OCI-LY1 (cell line): ENCODE measurements around the gene MFAP3L.

Experiments used
- H2AFZ ChIP-seq: fragments of 200-600 bp; sonication (generic), shearing (Covaris generic); 2 replicates; pipeline ENCODE4 v1.6.0; 2014; ENCODE audit warnings: antibody characterized with exemption, mild to moderate bottlenecking, low read length
- H3F3A ChIP-seq: fragments of 200-600 bp; sonication (generic), shearing (Covaris generic); 2 replicates; pipeline ENCODE4 v1.6.0; 2014; ENCODE audit warnings: mild to moderate bottlenecking, antibody characterized with exemption, low read length, moderate library complexity; ENCODE audit not compliant: insufficient read depth
- H3K27ac ChIP-seq: fragments of 200-600 bp; sonication (generic); 2 replicates; pipeline ENCODE4 v1.5.1; 2014; ENCODE audit warnings: low read length, mixed run types, mild to moderate bottlenecking, low read depth; ENCODE audit not compliant: poor library complexity, severe bottlenecking
- H3K27me3 ChIP-seq: fragments of 200-600 bp; sonication (generic); 2 replicates; pipeline ENCODE4 v1.6.0; 2014; ENCODE audit warnings: antibody characterized with exemption, mild to moderate bottlenecking, low read length, moderate library complexity; ENCODE audit not compliant: insufficient read depth
- H3K36me3 ChIP-seq: fragments of 200-600 bp; sonication (generic); 2 replicates; pipeline ENCODE4 v1.6.1; 2014; ENCODE audit warnings: mild to moderate bottlenecking, antibody characterized with exemption, low read length, moderate library complexity, mixed read lengths; ENCODE audit not compliant: insufficient read depth
- H3K4me1 ChIP-seq: fragments of 200-600 bp; sonication (generic); 2 replicates; pipeline ENCODE4 v1.5.1; 2014; ENCODE audit warnings: mild to moderate bottlenecking, low read length, moderate library complexity; ENCODE audit not compliant: insufficient read depth, severe bottlenecking
- H3K4me2 ChIP-seq: fragments of 200-600 bp; sonication (generic), shearing (Covaris generic); 2 replicates; pipeline ENCODE4 v1.6.1; 2014; ENCODE audit warnings: low read length
- H3K4me3 ChIP-seq: fragments of 200-600 bp; sonication (generic); 2 replicates; pipeline ENCODE4 v1.5.1; 2014; ENCODE audit warnings: low read length, low read depth, mild to moderate bottlenecking, mixed read lengths; ENCODE audit not compliant: poor library complexity, severe bottlenecking
- H3K79me2 ChIP-seq: fragments of 200-600 bp; shearing (Covaris generic); 2 replicates; pipeline ENCODE4 v1.6.1; 2016; ENCODE audit warnings: mixed run types, low read length, mixed read lengths; ENCODE audit not compliant: insufficient read depth
- H3K9ac ChIP-seq: fragments of 200-600 bp; sonication (generic), shearing (Covaris generic); 2 replicates; pipeline ENCODE4 v1.6.1; 2014; ENCODE audit warnings: mild to moderate bottlenecking, low read length, mixed read lengths
- H3K9me2 ChIP-seq: fragments of 200-600 bp; sonication (generic), shearing (Covaris generic); 2 replicates; pipeline ENCODE4 v1.6.1; 2014; ENCODE audit warnings: low read depth, mild to moderate bottlenecking, low read length, mixed read lengths
- H3K9me3 ChIP-seq: fragments of 200-600 bp; shearing (Covaris generic); 2 replicates; pipeline ENCODE4 v1.6.1; 2014; ENCODE audit warnings: low read length, mixed read lengths
- H4K20me1 ChIP-seq: fragments of 200-600 bp; sonication (generic), shearing (Covaris generic); 2 replicates; pipeline ENCODE4 v1.6.0; 2016; ENCODE audit warnings: mild to moderate bottlenecking, low read length; ENCODE audit not compliant: insufficient read depth
- EZH2 ChIP-seq: fragments of 200-600 bp; sonication (generic), shearing (Covaris generic); IDR thresholded peaks from 2 replicates; pipeline ENCODE4 v1.8.0; 2017; ENCODE audit warnings: borderline replicate concordance, mixed run types, mild to moderate bottlenecking, antibody characterized with exemption, low read length, moderate library complexity, mixed read lengths
- TF ChIP-seq, protein P1 (sequence below): fragments of 200-600 bp; sonication (generic), shearing (Covaris generic); IDR thresholded peaks from 2 replicates; pipeline ENCODE4 v1.5.1; 2017; ENCODE audit warnings: mild to moderate bottlenecking, antibody characterized with exemption, low read length, moderate library complexity, mixed read lengths

MFAP3L gene

DNA sequence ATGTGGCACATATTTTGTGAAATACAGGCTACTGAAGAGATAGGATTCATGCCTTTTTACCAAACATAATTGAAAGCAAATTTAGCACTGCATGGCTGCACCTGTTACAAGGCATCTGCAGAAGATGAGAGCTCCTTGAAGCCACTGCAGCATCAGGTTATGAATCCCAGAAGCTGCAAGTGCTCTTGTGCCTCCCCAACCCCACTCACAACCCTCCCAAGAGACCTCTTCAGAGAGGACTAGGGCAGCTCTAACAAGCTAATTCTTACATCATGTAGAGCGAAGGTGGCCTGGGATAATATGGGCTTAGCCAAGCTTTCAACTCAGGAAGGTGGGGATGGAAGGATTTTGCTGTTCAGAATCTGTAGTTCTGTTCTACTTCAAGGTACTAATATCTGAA lies 27.2 kb downstream of the MFAP3L start:
- no peaks in the 10 kb centered on the region for H3K36me3 ChIP-seq
- no peaks in the 10 kb centered on the region for H3K27me3 ChIP-seq
- no peak overlapping the region for H3K4me2 ChIP-seq
- H3K27ac ChIP-seq: no peak overlapping the region
- H3K79me2 ChIP-seq: no peaks in the 10 kb centered on the region
- no peak overlapping the region for H2AFZ ChIP-seq
- H3K9me3 ChIP-seq: no peaks in the 10 kb centered on the region
- TF ChIP-seq, protein P1, sequence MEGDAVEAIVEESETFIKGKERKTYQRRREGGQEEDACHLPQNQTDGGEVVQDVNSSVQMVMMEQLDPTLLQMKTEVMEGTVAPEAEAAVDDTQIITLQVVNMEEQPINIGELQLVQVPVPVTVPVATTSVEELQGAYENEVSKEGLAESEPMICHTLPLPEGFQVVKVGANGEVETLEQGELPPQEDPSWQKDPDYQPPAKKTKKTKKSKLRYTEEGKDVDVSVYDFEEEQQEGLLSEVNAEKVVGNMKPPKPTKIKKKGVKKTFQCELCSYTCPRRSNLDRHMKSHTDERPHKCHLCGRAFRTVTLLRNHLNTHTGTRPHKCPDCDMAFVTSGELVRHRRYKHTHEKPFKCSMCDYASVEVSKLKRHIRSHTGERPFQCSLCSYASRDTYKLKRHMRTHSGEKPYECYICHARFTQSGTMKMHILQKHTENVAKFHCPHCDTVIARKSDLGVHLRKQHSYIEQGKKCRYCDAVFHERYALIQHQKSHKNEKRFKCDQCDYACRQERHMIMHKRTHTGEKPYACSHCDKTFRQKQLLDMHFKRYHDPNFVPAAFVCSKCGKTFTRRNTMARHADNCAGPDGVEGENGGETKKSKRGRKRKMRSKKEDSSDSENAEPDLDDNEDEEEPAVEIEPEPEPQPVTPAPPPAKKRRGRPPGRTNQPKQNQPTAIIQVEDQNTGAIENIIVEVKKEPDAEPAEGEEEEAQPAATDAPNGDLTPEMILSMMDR: no peak
- TF ChIP-seq EZH2: no peak
- no peak overlapping the region for H3K4me3 ChIP-seq
- no peaks in the 10 kb centered on the region for H3F3A ChIP-seq
- no peaks in the 10 kb centered on the region for H3K9me2 ChIP-seq
- H3K4me1 ChIP-seq: no peaks in the 10 kb centered on the region
- no peak overlapping the region for H3K9ac ChIP-seq
- no peaks in the 10 kb centered on the region for H4K20me1 ChIP-seq

DNA sequence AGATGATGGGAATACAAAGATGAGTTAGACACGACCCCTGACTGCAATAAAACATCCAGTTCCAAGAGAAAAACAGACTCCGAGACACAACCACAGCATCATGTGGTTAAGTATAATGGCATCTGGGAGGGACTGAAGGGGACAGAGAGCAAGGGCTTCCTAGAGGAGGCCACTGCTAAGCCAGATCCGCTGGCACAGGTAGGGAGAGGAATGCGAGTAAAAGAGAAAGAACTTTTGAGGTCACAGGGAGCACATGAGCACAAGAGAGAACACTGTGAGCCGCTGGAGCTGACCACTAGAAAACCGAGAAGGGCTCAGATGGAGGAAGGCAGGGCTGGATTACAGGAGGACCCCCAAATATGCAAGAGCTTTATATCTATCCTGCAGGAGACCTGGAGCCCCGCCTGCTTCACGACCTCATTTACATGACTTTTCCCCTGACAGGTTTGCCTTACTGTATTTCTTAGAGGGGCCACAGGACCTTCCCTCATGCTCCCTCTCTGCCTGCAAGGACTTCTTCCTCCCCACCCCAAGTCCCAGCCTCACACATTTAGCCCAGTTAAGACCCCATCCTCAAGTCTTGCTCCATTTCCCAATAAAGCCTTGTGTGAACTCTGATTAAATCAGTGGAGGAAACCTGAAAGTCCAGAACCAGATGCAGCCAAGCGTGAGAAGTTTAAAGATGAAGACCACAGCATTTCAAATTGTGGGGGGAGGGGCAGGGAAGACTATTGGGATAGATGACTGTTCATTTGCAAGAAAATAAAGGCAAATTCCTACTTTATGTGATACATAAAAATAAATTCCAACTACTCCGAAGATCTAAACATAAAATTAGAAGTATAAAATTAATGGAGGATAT lies 29.6 kb downstream of the MFAP3L start:
- no peak for TF ChIP-seq EZH2
- TF ChIP-seq, protein P1: no peak
- H3K27ac ChIP-seq: no peak overlapping the region
- H3K36me3 ChIP-seq: no peaks in the 10 kb centered on the region
- H3K4me2 ChIP-seq: no peak overlapping the region
- H3K79me2 ChIP-seq: no peaks in the 10 kb centered on the region
- H3K9me2 ChIP-seq: no peaks in the 10 kb centered on the region
- no peak overlapping the region for H2AFZ ChIP-seq
- no peak overlapping the region for H3K4me3 ChIP-seq
- H3K4me1 ChIP-seq: no peaks in the 10 kb centered on the region
- H3K9ac ChIP-seq: no peak overlapping the region
- no peaks in the 10 kb centered on the region for H4K20me1 ChIP-seq
- H3K9me3 ChIP-seq: no peaks in the 10 kb centered on the region
- H3K27me3 ChIP-seq: no peaks in the 10 kb centered on the region
- H3F3A ChIP-seq: no peaks in the 10 kb centered on the region

DNA sequence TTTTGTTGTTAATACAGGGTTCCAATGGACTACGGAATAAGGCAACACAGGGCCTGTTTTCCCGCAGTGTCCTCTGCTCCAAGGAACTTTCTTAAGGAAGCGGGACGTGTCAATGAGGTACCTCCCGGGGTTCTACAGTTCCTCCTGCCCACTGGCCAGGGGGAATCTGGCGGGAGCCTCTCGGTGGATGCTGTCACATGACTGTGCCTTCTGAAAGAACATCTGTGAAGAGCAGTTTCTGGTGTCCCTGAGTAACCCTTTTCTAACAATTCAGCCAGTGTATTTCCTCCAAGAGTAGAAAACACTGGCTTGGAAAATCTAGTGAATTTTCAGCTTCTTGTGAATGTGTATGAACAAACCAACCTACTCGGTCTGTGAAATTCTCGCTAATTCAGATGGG lies 32.7 kb downstream of the MFAP3L start:
- Histone ChIP-seq H3K9ac (no peak overlapping the region), H3K27ac (no peak overlapping the region), H3K9me2 (no peaks in the 10 kb centered on the region), H4K20me1 (no peaks in the 10 kb centered on the region), H3K4me2 (no peak overlapping the region), H3K27me3 (no peaks in the 10 kb centered on the region), H3K36me3 (no peaks in the 10 kb centered on the region), H2AFZ (no peak overlapping the region), H3K4me1 (no peaks in the 10 kb centered on the region), H3F3A (no peaks in the 10 kb centered on the region), H3K4me3 (no peak overlapping the region), H3K9me3 (no peaks in the 10 kb centered on the region), H3K79me2 (no peaks in the 10 kb centered on the region)
- TF ChIP-seq, protein P1: no peak
